Parathyroid adenoma (tissue), 2 donors: Measurements from ENCODE around the gene CAAP1.

Experiments used
- H2AFZ ChIP-seq: fragments of 300-600 bp; sonication (generic); one replicate; pipeline ENCODE4 v1.7.0; 2017; ENCODE audit warnings: antibody characterized with exemption, mild to moderate bottlenecking
- H3K27ac ChIP-seq: fragments of 300-600 bp; sonication (generic); one replicate; pipeline ENCODE4 v1.7.0; 2017
- H3K27me3 ChIP-seq: fragments of 300-600 bp; sonication (generic); one replicate; pipeline ENCODE4 v1.7.0; 2017; ENCODE audit warnings: low read length; ENCODE audit not compliant: control insufficient read depth, insufficient read depth
- H3K36me3 ChIP-seq: fragments of 300-600 bp; sonication (generic); one replicate; pipeline ENCODE4 v1.7.0; 2017; ENCODE audit warnings: low read length; ENCODE audit not compliant: control insufficient read depth, insufficient read depth
- H3K4me1 ChIP-seq: fragments of 300-600 bp; sonication (generic); one replicate; pipeline ENCODE4 v1.7.0; 2017; ENCODE audit warnings: control low read depth
- H3K4me2 ChIP-seq: fragments of 300-600 bp; sonication (generic); one replicate; pipeline ENCODE4 v1.7.0; 2017; ENCODE audit warnings: low read length
- H3K4me3 ChIP-seq: fragments of 300-600 bp; sonication (generic); one replicate; pipeline ENCODE4 v1.7.0; 2017; ENCODE audit warnings: low read depth, low read length
- H3K79me2 ChIP-seq: fragments of 300-600 bp; sonication (generic); one replicate; pipeline ENCODE4 v1.7.0; 2017; ENCODE audit warnings: control low read depth
- H3K9ac ChIP-seq: fragments of 300-600 bp; sonication (generic); one replicate; pipeline ENCODE4 v1.7.0; 2017; ENCODE audit warnings: mild to moderate bottlenecking
- H3K9me3 ChIP-seq: fragments of 300-600 bp; sonication (generic); one replicate; pipeline ENCODE4 v1.7.0; 2017; ENCODE audit warnings: low read length; ENCODE audit not compliant: control insufficient read depth
- CTCF ChIP-seq: fragments of 300-600 bp; sonication (generic); IDR thresholded peaks from one replicate; pipeline ENCODE4 v1.7.0; 2017; ENCODE audit warnings: antibody characterized with exemption, mild to moderate bottlenecking
- donor health status: primary hyperparathyroidism.

Gene CAAP1

GRCh38 chr9:26892251-26893029, at the start of gene CAAP1:
Gene CAAP1, minus strand, starts transcription at chr9:26892802. Its CDS starts 87 bp downstream, at chr9:26892715.
- H2AFZ ChIP-seq, result peak within 1 kb of the TSS; percentile 94
- peaks cover 2% of the 10 kb centered on the region for H3K4me1 ChIP-seq
- H3K79me2 ChIP-seq, result peaks cover 3% of the 10 kb centered on the region
- H3K9ac ChIP-seq, result peak within 1 kb of the TSS; percentile 89
- H3K4me3 ChIP-seq, result peak within 1 kb of the TSS; percentile 100
- peak within 1 kb of the TSS; percentile 94 for H3K27ac ChIP-seq
- no peaks in the 10 kb centered on the region for H3K36me3 ChIP-seq
- peak within 1 kb of the TSS; percentile 87 for H3K4me2 ChIP-seq
- H3K9me3 ChIP-seq, result no peaks in the 10 kb centered on the region
- no peaks in the 10 kb centered on the region for H3K27me3 ChIP-seq
- no peak for TF ChIP-seq CTCF

- Histone ChIP-seq H3K27me3 (no peaks in the 10 kb centered on the region), H2AFZ (no peak overlapping the region), H3K4me3 (no peak overlapping the region), H3K4me2 (no peak overlapping the region), H3K9me3 (no peaks in the 10 kb centered on the region), H3K36me3 (no peaks in the 10 kb centered on the region), H3K27ac (no peak overlapping the region), H3K79me2 (peaks cover 19% of the 10 kb centered on the region), H3K4me1 (no peaks in the 10 kb centered on the region), H3K9ac (no peak overlapping the region)
- TF ChIP-seq CTCF, result no peak
Measured at GRCh38 chr9:26940779-26941178, 48.2 kb upstream of the CAAP1 start.

GRCh38 chr9:26939955-26940711, 47.5 kb upstream of the CAAP1 start:
- TF ChIP-seq CTCF, result no peak
- H3K9ac ChIP-seq, result no peak overlapping the region

GRCh38 chr9:26937816-26938371, 45.3 kb upstream of the CAAP1 start:
- Histone ChIP-seq H3K4me1 (no peaks in the 10 kb centered on the region), H2AFZ (no peak overlapping the region), H3K27ac (no peak overlapping the region), H3K9ac (no peak overlapping the region), H3K4me2 (no peak overlapping the region), H3K79me2 (peaks cover 13% of the 10 kb centered on the region), H3K27me3 (no peaks in the 10 kb centered on the region), H3K9me3 (no peaks in the 10 kb centered on the region), H3K4me3 (no peak overlapping the region), H3K36me3 (no peaks in the 10 kb centered on the region)
- no peak for TF ChIP-seq CTCF

More at GRCh38 chr9:26939955-26940711, 47.5 kb upstream of the CAAP1 start:
- Histone ChIP-seq H2AFZ (no peak overlapping the region), H3K27ac (no peak overlapping the region), H3K36me3 (no peaks in the 10 kb centered on the region), H3K27me3 (no peaks in the 10 kb centered on the region), H3K9me3 (no peaks in the 10 kb centered on the region), H3K4me3 (no peak overlapping the region), H3K4me1 (no peaks in the 10 kb centered on the region), H3K79me2 (peaks cover 16% of the 10 kb centered on the region), H3K4me2 (no peak overlapping the region)
